ENCODE data around the gene LOXL3. TPM values are rescaled to one million over a fixed set of nuclear protein-coding genes. Genes with fewer than 3 reads are reported as not detected.

Gene LOXL3
- polyA plus RNA-seq, 1 donor (not counting 4 experiments of a cell fraction or from before 2014, with no cell fraction given), result 0.21 TPM

GRCh38 chr2:74503506-74504475 is 50.0 kb downstream of the LOXL3 start:
- no peaks in the 10 kb centered on the region for H4K20me1 ChIP-seq (ENCODE audit: control insufficient read depth, extremely low read depth, insufficient read depth, low read length)
- H2AFZ ChIP-seq (ENCODE audit: control insufficient read depth, low read length), result peak overlapping the region; percentile 84
- H3K4me2 ChIP-seq (ENCODE audit: control insufficient read depth, extremely low read depth, insufficient read depth, low read depth, low read length), result peak overlapping the region; percentile 94
- dilution Hi-C loops (cut with MboI; ENCODE audit: extremely low pct_ligation_motif_present, low sequenced_read_pairs), result no loop called here
- H3K4me3 ChIP-seq (ENCODE audit: control insufficient read depth in 2 of 3, extremely low read depth in 1 of 3, insufficient read depth in 2 of 3, low read depth in 1 of 3, low read length in 3 of 3), result peak overlapping the region in 1 of 3 experiments; percentile 70
- no peaks in the 10 kb centered on the region for H3K9me3 ChIP-seq (ENCODE audit: control insufficient read depth, low read depth, low read length)
- no peak for DNase-seq (ENCODE audit: low read depth, low spot score)
- H3K9ac ChIP-seq (ENCODE audit: control insufficient read depth, extremely low read depth, insufficient read depth, low read length), result peak overlapping the region; percentile 64
- H3K36me3 ChIP-seq (ENCODE audit: control insufficient read depth in 2 of 2, extremely low read depth in 1 of 2, insufficient read depth in 2 of 2, low read length in 2 of 2), result peaks cover 9 to 10% of the 10 kb centered on the region in 2 experiments
- no peak for FAIRE-seq
- H3K27ac ChIP-seq (ENCODE audit: control insufficient read depth, insufficient read depth, low read length), result peak overlapping the region; percentile 30
- H3K79me2 ChIP-seq (ENCODE audit: control insufficient read depth, insufficient read depth, low read length), result peaks cover 16% of the 10 kb centered on the region
- TF ChIP-seq EZH2 (IDR thresholded peaks at IDR 0.05; ENCODE audit: low read length) (no peak), CTCF (optimal IDR thresholded peaks at IDR 0.05 in 1 of 3, IDR thresholded peaks at IDR 0.05 in 1 of 3, conservative IDR thresholded peaks at IDR 0.05 in 1 of 3; ENCODE audit: extremely low read depth in 1 of 3, insufficient read depth in 2 of 3, low read length in 3 of 3) (no peak)
- no peaks in the 10 kb centered on the region for H3K9me1 ChIP-seq (ENCODE audit: control insufficient read depth, extremely low read depth, insufficient read depth, low read length)
- peaks cover 37% of the 10 kb centered on the region for H3K4me1 ChIP-seq (ENCODE audit: control insufficient read depth, extremely low read depth, insufficient read depth, low read length)
- H3K27me3 ChIP-seq (ENCODE audit: control insufficient read depth, extremely low read depth, insufficient read depth, low read length), result peaks cover 27% of the 10 kb centered on the region

- H2AFZ ChIP-seq (ENCODE audit: control insufficient read depth, low read length), result peak overlapping the region; percentile 84
- H3K9ac ChIP-seq (ENCODE audit: control insufficient read depth, extremely low read depth, insufficient read depth, low read length), result peak overlapping the region; percentile 64
- peak overlapping the region; percentile 47 to 70 (median 63) for H3K4me3 ChIP-seq (ENCODE audit: control insufficient read depth in 2 of 3, extremely low read depth in 1 of 3, insufficient read depth in 2 of 3, low read depth in 1 of 3, low read length in 3 of 3)
- FAIRE-seq, result no peak
- H4K20me1 ChIP-seq (ENCODE audit: control insufficient read depth, extremely low read depth, insufficient read depth, low read length), result no peaks in the 10 kb centered on the region
- H3K27ac ChIP-seq (ENCODE audit: control insufficient read depth, insufficient read depth, low read length), result peak overlapping the region; percentile 30
- no peaks in the 10 kb centered on the region for H3K9me3 ChIP-seq (ENCODE audit: control insufficient read depth, low read depth, low read length)
- peaks cover 36% of the 10 kb centered on the region for H3K27me3 ChIP-seq (ENCODE audit: control insufficient read depth, extremely low read depth, insufficient read depth, low read length)
- dilution Hi-C loops (cut with MboI; ENCODE audit: extremely low pct_ligation_motif_present, low sequenced_read_pairs), result no loop called here
- H3K4me1 ChIP-seq (ENCODE audit: control insufficient read depth, extremely low read depth, insufficient read depth, low read length), result peaks cover 40% of the 10 kb centered on the region
- peaks cover 9 to 10% of the 10 kb centered on the region in 2 experiments for H3K36me3 ChIP-seq (ENCODE audit: control insufficient read depth in 2 of 2, extremely low read depth in 1 of 2, insufficient read depth in 2 of 2, low read length in 2 of 2)
- peak; percentile 31 for TF ChIP-seq EZH2 (IDR thresholded peaks at IDR 0.05; ENCODE audit: low read length)
- peak in 2 of 3 experiments; percentile 30 to 46 for TF ChIP-seq CTCF (optimal IDR thresholded peaks at IDR 0.05 in 1 of 3, IDR thresholded peaks at IDR 0.05 in 1 of 3, conservative IDR thresholded peaks at IDR 0.05 in 1 of 3; ENCODE audit: extremely low read depth in 1 of 3, insufficient read depth in 2 of 3, low read length in 3 of 3)
- DNase-seq (ENCODE audit: low read depth, low spot score), result no peak
- no peaks in the 10 kb centered on the region for H3K9me1 ChIP-seq (ENCODE audit: control insufficient read depth, extremely low read depth, insufficient read depth, low read length)
- H3K79me2 ChIP-seq (ENCODE audit: control insufficient read depth, insufficient read depth, low read length), result peaks cover 16% of the 10 kb centered on the region
- H3K4me2 ChIP-seq (ENCODE audit: control insufficient read depth, extremely low read depth, insufficient read depth, low read depth, low read length), result peak overlapping the region; percentile 94
Measured at GRCh38 chr2:74502720-74503505, 50.8 kb downstream of the LOXL3 start.

All from keratinocyte (primary cell).